ENCODE results near the gene TNIK.

- TF ChIP-seq YY1 (IDR thresholded peaks at IDR 0.05; ENCODE audit: insufficient read depth, insufficient read length) (no peak), ZNF274 (IDR thresholded peaks at IDR 0.05; ENCODE audit: low read depth, low read length) (no peak)
These were observed 301.0 kb downstream of the TNIK start for GRCh38 chr3:171159024-171159821.
